Activated CD4-positive, alpha-beta T cell treated with anti-CD3 and anti-CD28 coated beads for 48 hours (primary cell): ENCODE measurements around the gene RMP24.
A peak's percentile ranks its signal among the peaks of the same experiment; 100 is the strongest.

Source experiments
- DNase-seq: peaks from one replicate; pipeline ENCODE4 v3.0.0-alpha.2; 2020

RMP24 gene

GRCh38 chr18:35968278-35968880 lies 4.1 kb upstream of the RMP24 start:
- DNase-seq = no peak

GRCh38 chr18:35969676-35970075 lies 2.8 kb upstream of the RMP24 start:
- no peak for DNase-seq

GRCh38 chr18:35971661-35972196 lies 750 bp upstream of the RMP24 start:
- DNase-seq = no peak

GRCh38 chr18:35973650-35974049 lies 1.2 kb downstream of the RMP24 start:
- DNase-seq = no peak

GRCh38 chr18:35974181-35974580 lies 1.7 kb downstream of the RMP24 start:
- DNase-seq = no peak

- DNase-seq = no peak
Observed at GRCh38 chr18:35979112-35979511, 6.6 kb downstream of the RMP24 start.

GRCh38 chr18:35982409-35983114 lies 10.1 kb downstream of the RMP24 start:
- DNase-seq = no peak

GRCh38 chr18:35983147-35983546 lies 10.7 kb downstream of the RMP24 start:
- no peak for DNase-seq

GRCh38 chr18:35983818-35984217 lies 11.3 kb downstream of the RMP24 start:
- no peak for DNase-seq

GRCh38 chr18:35991696-35992095 lies 19.2 kb downstream of the RMP24 start:
- DNase-seq = no peak

GRCh38 chr18:35993013-35993412 lies 20.5 kb downstream of the RMP24 start:
- DNase-seq = no peak

GRCh38 chr18:35998967-35999366 lies 26.5 kb downstream of the RMP24 start:
- DNase-seq = no peak

GRCh38 chr18:35999925-36000324 lies 27.4 kb downstream of the RMP24 start:
- DNase-seq = no peak

- DNase-seq = no peak
Observed at GRCh38 chr18:36006997-36007396, 34.5 kb downstream of the RMP24 start.

GRCh38 chr18:36009214-36009613 lies 36.7 kb downstream of the RMP24 start:
- no peak for DNase-seq

GRCh38 chr18:36012891-36013290 lies 40.4 kb downstream of the RMP24 start:
- no peak for DNase-seq

- no peak for DNase-seq
Observed at GRCh38 chr18:36015629-36016028, 43.1 kb downstream of the RMP24 start.

GRCh38 chr18:36017232-36017631 lies 44.8 kb downstream of the RMP24 start:
- no peak for DNase-seq

GRCh38 chr18:36020174-36020711 lies 47.8 kb downstream of the RMP24 start:
- DNase-seq = no peak

- DNase-seq = no peak
Observed at GRCh38 chr18:36023336-36023735, 50.9 kb downstream of the RMP24 start.

- DNase-seq = peak; percentile 12
Observed at GRCh38 chr18:36024241-36024640, 51.8 kb downstream of the RMP24 start.

- DNase-seq = no peak
Observed at GRCh38 chr18:36025025-36025424, 52.5 kb downstream of the RMP24 start.

- DNase-seq = no peak
Observed at GRCh38 chr18:36028859-36029258, 56.4 kb downstream of the RMP24 start.
